ENCODE measurements around the gene DNAJB6.

The DNAJB6 gene

DNA sequence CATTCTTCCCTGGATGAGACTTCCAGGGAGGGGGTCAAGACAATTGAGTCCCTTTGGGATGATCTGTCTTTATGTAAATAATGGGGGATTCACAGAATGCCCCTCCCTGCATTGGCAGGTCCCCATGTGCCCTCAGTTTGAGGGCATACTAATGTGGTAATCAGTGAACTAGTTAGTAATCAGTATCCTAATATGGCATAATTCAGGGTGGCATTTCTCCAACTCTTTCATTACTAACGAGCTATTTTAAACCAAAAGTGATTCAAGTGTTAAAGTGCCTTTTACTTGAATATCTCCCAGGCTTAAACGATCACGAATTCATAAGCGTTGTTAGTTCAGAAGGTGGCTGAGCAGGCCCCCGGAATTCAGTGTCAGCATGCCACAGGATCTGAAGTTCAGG, 1.6 kb upstream of the DNAJB6 start:
- TF ChIP-seq MYC (IDR thresholded peaks at IDR 0.05; ENCODE audit: low read depth, low read length) (no peak), POLR2A (IDR thresholded peaks at IDR 0.05; ENCODE audit: extremely low read depth, insufficient read length) (no peak)
- TF ChIP-seq, protein P1, sequence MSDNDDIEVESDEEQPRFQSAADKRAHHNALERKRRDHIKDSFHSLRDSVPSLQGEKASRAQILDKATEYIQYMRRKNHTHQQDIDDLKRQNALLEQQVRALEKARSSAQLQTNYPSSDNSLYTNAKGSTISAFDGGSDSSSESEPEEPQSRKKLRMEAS (IDR thresholded peaks at IDR 0.05; ENCODE audit: low read depth, low read length): no peak
- TF ChIP-seq, protein P2, sequence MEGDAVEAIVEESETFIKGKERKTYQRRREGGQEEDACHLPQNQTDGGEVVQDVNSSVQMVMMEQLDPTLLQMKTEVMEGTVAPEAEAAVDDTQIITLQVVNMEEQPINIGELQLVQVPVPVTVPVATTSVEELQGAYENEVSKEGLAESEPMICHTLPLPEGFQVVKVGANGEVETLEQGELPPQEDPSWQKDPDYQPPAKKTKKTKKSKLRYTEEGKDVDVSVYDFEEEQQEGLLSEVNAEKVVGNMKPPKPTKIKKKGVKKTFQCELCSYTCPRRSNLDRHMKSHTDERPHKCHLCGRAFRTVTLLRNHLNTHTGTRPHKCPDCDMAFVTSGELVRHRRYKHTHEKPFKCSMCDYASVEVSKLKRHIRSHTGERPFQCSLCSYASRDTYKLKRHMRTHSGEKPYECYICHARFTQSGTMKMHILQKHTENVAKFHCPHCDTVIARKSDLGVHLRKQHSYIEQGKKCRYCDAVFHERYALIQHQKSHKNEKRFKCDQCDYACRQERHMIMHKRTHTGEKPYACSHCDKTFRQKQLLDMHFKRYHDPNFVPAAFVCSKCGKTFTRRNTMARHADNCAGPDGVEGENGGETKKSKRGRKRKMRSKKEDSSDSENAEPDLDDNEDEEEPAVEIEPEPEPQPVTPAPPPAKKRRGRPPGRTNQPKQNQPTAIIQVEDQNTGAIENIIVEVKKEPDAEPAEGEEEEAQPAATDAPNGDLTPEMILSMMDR (IDR thresholded peaks at IDR 0.05; ENCODE audit: low read depth, low read length): no peak
- DNase-seq (ENCODE audit: low read depth): no peak
- H3K4me3 ChIP-seq (ENCODE audit: low read depth, low read length): no peak overlapping the region

DNA sequence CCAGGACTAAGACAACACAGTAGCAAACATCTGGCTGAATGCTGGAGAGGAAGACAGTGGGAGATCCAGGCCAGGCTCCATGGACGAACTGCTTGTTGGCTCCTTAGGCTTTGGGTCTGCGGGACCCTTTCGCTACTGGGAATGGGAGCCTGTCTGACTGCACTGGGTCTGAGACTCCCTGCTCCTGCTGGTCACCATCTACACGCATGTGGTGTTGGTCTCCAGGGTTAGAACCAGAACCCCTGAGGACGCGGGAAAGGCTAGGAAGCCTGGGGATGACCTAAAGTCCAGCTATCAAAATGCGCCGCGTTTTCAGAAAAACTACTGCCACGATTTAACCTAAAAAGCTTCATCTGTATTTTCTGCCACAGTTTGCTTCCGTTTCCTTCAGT, 817 bp upstream of the DNAJB6 start:
- DNase-seq (ENCODE audit: low read depth): no peak
- TF ChIP-seq POLR2A (IDR thresholded peaks at IDR 0.05; ENCODE audit: extremely low read depth, insufficient read length): no peak
- TF ChIP-seq MYC (IDR thresholded peaks at IDR 0.05; ENCODE audit: low read depth, low read length): no peak
- TF ChIP-seq, protein P2 (IDR thresholded peaks at IDR 0.05; ENCODE audit: low read depth, low read length): no peak
- TF ChIP-seq, protein P1 (IDR thresholded peaks at IDR 0.05; ENCODE audit: low read depth, low read length): no peak
- peak overlapping the region; percentile 60 for H3K4me3 ChIP-seq (ENCODE audit: low read depth, low read length)

DNA sequence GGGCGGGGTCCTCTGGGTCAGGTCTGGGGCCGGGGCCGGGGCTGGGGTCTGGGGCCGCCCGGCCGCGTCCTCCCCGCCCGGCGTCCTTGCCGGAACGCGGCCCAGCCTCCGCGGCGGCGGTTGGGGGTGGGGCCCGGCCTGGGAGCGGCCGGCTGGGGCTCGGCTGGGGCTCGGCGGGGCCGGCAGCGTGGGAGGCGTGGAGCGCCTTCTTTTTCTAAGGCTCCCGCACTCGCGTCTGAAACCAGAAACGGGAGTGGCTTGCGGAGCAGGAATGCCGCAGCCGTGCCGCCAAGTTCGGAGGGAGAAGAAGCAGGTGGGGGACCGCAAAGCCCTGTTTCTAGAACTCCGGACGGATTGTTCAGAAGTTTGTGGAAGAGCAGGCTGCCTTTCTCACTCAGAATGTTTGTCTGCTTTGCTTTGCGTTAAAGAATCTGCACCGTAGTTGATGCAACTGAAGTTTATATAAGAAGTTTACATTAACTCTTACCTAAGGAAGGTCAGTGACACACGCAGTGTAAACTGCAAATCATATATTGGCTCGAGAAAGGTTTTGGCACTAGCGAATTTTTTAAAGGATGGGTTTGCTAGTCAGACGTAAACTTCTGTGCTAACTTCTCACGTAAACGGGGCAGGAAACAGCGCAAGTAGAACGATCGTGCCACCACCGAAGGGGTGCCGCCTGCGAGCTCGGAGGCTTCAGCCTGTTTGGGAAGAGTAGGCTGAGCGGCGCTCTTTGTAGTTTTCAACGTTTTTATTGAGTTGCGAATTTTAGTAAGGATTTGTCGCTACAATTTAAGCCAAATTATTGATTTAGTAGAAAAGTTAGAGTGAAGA, 729 bp downstream of the DNAJB6 start:
- DNase-seq (ENCODE audit: low read depth): peak; percentile 81
- peak overlapping the region; percentile 99 for H3K4me3 ChIP-seq (ENCODE audit: low read depth, low read length)
- TF ChIP-seq, protein P1 (IDR thresholded peaks at IDR 0.05; ENCODE audit: low read depth, low read length): 0 out of 2 replicates have a peak, but pooled peaks have one; percentile 42
- TF ChIP-seq POLR2A (IDR thresholded peaks at IDR 0.05; ENCODE audit: extremely low read depth, insufficient read length) (no peak), MYC (IDR thresholded peaks at IDR 0.05; ENCODE audit: low read depth, low read length) (peak; percentile 26; the same call in 1 of the 2 replicates)
- TF ChIP-seq, protein P2 (IDR thresholded peaks at IDR 0.05; ENCODE audit: low read depth, low read length): no peak

DNA sequence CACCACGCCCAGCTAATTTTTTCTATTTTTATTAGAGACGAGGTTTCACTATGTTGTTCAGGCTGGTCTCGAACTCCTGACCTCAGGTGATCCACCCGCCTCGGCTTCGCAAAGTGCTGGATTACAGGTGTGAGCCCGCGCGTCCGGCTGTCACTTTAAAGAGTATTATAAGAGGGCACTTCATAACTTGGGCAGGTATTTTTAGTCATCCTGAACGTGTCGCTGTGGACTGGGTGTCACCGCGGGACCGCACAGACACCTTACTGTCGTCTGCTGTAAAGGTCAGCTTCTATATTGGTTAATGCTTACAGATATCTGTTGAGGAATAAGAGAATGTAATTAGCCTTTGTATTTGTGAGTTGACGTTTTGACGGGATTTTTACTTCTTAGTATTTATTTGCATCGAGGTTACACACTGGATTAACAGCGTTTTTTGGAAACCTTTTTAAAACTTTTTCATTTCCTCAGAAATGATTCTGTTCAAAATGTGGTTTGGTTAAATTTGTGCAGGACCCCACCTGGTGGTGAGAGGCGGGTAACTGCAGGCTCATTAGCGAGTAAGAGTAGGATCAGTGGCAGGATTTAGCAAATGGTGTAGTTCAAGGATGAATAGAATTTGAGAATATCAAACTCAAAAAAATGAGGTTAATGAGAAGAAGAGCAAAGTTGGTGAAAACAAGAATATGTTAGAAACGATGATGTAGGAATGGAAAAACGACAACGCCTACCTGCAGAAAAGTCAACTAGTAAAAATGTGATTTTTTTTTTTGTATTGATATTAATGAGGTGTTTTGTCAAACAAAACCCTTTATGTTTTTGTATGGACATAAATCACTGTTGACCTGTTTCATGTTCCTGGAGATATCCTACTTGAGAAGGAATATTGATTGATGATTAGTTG, 3.2 kb downstream of the DNAJB6 start:
- peak; percentile 34; the same call in 1 of the 2 replicates for TF ChIP-seq MYC (IDR thresholded peaks at IDR 0.05; ENCODE audit: low read depth, low read length)
- TF ChIP-seq, protein P1 (IDR thresholded peaks at IDR 0.05; ENCODE audit: low read depth, low read length): peak; percentile 59
- TF ChIP-seq, protein P2 (IDR thresholded peaks at IDR 0.05; ENCODE audit: low read depth, low read length): peak; percentile 99
- no peak for TF ChIP-seq POLR2A (IDR thresholded peaks at IDR 0.05; ENCODE audit: extremely low read depth, insufficient read length)
- H3K4me3 ChIP-seq (ENCODE audit: low read depth, low read length): peak overlapping the region; percentile 99
- peak; percentile 85 for DNase-seq (ENCODE audit: low read depth)

DNA sequence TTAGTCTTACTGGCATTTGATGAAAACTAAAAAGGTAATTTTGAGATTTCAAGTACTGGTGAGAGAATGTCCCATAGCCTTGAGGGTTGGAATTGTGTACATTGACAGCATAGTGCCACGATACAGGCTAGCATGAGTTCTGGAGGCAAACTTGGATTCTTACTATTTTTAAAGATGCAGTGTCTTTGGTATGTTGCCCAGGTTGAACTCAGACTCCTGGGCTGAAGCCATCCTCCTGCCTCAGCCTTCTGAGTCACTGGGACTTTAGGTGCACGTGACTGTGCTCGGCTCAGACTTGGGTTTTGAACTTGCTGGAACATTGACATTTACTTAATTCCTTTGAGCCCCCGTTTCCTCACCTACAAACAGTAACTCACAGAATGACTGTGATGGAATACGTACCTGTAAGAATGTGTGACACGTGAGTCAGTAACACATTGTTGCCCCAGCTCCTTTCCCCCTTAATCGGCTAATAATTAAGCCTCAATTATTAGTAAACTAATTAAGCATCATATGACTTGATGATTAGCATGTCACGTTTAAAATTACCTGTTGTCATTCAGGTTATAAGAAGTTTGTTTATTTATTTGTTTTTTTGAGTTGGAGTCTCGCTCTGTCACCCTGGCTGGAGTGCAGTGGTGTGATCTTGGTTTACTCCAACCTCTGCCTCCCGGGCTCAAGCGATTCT, 10.6 kb downstream of the DNAJB6 start:
- TF ChIP-seq, protein P2 (IDR thresholded peaks at IDR 0.05; ENCODE audit: low read depth, low read length): no peak
- TF ChIP-seq, protein P1 (IDR thresholded peaks at IDR 0.05; ENCODE audit: low read depth, low read length): no peak
- no peak for TF ChIP-seq MYC (IDR thresholded peaks at IDR 0.05; ENCODE audit: low read depth, low read length)
- TF ChIP-seq POLR2A (IDR thresholded peaks at IDR 0.05; ENCODE audit: extremely low read depth, insufficient read length): no peak
- H3K4me3 ChIP-seq (ENCODE audit: low read depth, low read length): no peak overlapping the region
- no peak for DNase-seq (ENCODE audit: low read depth)
